Measurements from ENCODE around the gene EIF3C. TPM values are rescaled to one million over a fixed set of nuclear protein-coding genes. Genes with fewer than 3 reads are reported as not detected.
"Not testable (repeated sequence)": the region's sequence is repeated elsewhere in the genome, so short reads cannot be mapped to it uniquely, and the experiment has no call there.

Gene EIF3C
- total RNA-seq, 1 experiment from 2014 or later = 782 TPM

GRCh38 chr16:28750469-28751067, 39.3 kb downstream of the EIF3C start:
- H3K4me2 ChIP-seq; H3K27ac ChIP-seq; H3K27me3 ChIP-seq (ENCODE audit: insufficient read depth, low read depth); POLR2A ChIA-PET (ENCODE audit: unreplicated experiment); CTCF ChIA-PET; H3F3A ChIP-seq (ENCODE audit: insufficient read depth, low read depth); H3K9me2 ChIP-seq (ENCODE audit: insufficient read depth); H3K36me3 ChIP-seq (ENCODE audit: low read depth); BruUV-seq (replicated peaks); H3K79me2 ChIP-seq (ENCODE audit: low read depth); DNase-seq; H4K20me1 ChIP-seq (ENCODE audit: insufficient read depth); H3K4me1 ChIP-seq (replicated peaks; ENCODE audit: insufficient read depth); intact Hi-C loops (cut with micrococcal nuclease; ENCODE audit: unreplicated experiment); H3K4me3 ChIP-seq; H2AFZ ChIP-seq; H3K9me3 ChIP-seq (ENCODE audit: insufficient read depth, low read depth): not testable (repeated sequence)

GRCh38 chr16:28751487-28751886, 40.2 kb downstream of the EIF3C start, which contains the start of gene NPIPB9:
Gene NPIPB9 (plus strand): TSS chr16:28751787.
- H3K4me2 ChIP-seq; H3K9me2 ChIP-seq (ENCODE audit: insufficient read depth); H3K9me3 ChIP-seq (ENCODE audit: insufficient read depth, low read depth); intact Hi-C loops (cut with micrococcal nuclease; ENCODE audit: unreplicated experiment); BruUV-seq (replicated peaks); H3K4me1 ChIP-seq (replicated peaks; ENCODE audit: insufficient read depth); DNase-seq; H2AFZ ChIP-seq; H3K27ac ChIP-seq; POLR2A ChIA-PET (ENCODE audit: unreplicated experiment); H3K79me2 ChIP-seq (ENCODE audit: low read depth); H4K20me1 ChIP-seq (ENCODE audit: insufficient read depth); H3K36me3 ChIP-seq (ENCODE audit: low read depth); H3K27me3 ChIP-seq (ENCODE audit: insufficient read depth, low read depth); H3F3A ChIP-seq (ENCODE audit: insufficient read depth, low read depth); H3K4me3 ChIP-seq; CTCF ChIA-PET: not testable (repeated sequence)

GRCh38 chr16:28781697-28782096, 70.4 kb downstream of the EIF3C start:
- BruUV-seq (replicated peaks); H3K36me3 ChIP-seq (ENCODE audit: low read depth); H3F3A ChIP-seq (ENCODE audit: insufficient read depth, low read depth); H3K4me1 ChIP-seq (replicated peaks; ENCODE audit: insufficient read depth); H3K9me2 ChIP-seq (ENCODE audit: insufficient read depth); CTCF ChIA-PET; intact Hi-C loops (cut with micrococcal nuclease; ENCODE audit: unreplicated experiment); H3K4me2 ChIP-seq; H2AFZ ChIP-seq; H3K27me3 ChIP-seq (ENCODE audit: insufficient read depth, low read depth); H3K27ac ChIP-seq; DNase-seq; H4K20me1 ChIP-seq (ENCODE audit: insufficient read depth); H3K4me3 ChIP-seq; H3K9me3 ChIP-seq (ENCODE audit: insufficient read depth, low read depth); H3K79me2 ChIP-seq (ENCODE audit: low read depth); POLR2A ChIA-PET (ENCODE audit: unreplicated experiment): not testable (repeated sequence)

- H3F3A ChIP-seq (ENCODE audit: insufficient read depth, low read depth); H3K4me2 ChIP-seq; H3K4me1 ChIP-seq (replicated peaks; ENCODE audit: insufficient read depth); BruUV-seq (replicated peaks); H2AFZ ChIP-seq; H3K27ac ChIP-seq; H3K4me3 ChIP-seq; intact Hi-C loops (cut with micrococcal nuclease; ENCODE audit: unreplicated experiment); H3K27me3 ChIP-seq (ENCODE audit: insufficient read depth, low read depth); H3K9me3 ChIP-seq (ENCODE audit: insufficient read depth, low read depth); H3K36me3 ChIP-seq (ENCODE audit: low read depth); POLR2A ChIA-PET (ENCODE audit: unreplicated experiment); H4K20me1 ChIP-seq (ENCODE audit: insufficient read depth); H3K79me2 ChIP-seq (ENCODE audit: low read depth); CTCF ChIA-PET; H3K9me2 ChIP-seq (ENCODE audit: insufficient read depth); DNase-seq: not testable (repeated sequence)
Observed at GRCh38 chr16:28782357-28782756, 71.1 kb downstream of the EIF3C start.

Small RNA genes lying within 50 kb of the gene (microRNA-seq; reads per million reads assigned to microRNA genes)
- not detected for gene MIR6862-2 (ENCODE audit: borderline number of aligned reads, borderline replicate concordance)

Other genes with a start within 250 kb of the EIF3C start
- not detected in 2 replicates for gene NPIPB7, start 239.1 kb upstream of the EIF3C start, total RNA-seq (2021)
- gene CLN3, start 219.4 kb upstream of the EIF3C start, total RNA-seq (2021) = 59.1 and 70.3 TPM in 2 replicates
- 2.4 and 2.5 TPM in 2 replicates for gene APOBR, start 216.8 kb upstream of the EIF3C start, total RNA-seq (2021)
- gene IL27, start 204.6 kb upstream of the EIF3C start, total RNA-seq (2021) = not detected in 2 replicates
- 17.3 and 21.3 TPM in 2 replicates for gene NUPR1, start 172.5 kb upstream of the EIF3C start, total RNA-seq (2021)
- 45.3 and 51.1 TPM in 2 replicates for gene SGF29, start 157.5 kb upstream of the EIF3C start, total RNA-seq (2021)
- 21.8 and 23.0 TPM in 2 replicates for gene SULT1A2, start 114.4 kb upstream of the EIF3C start, total RNA-seq (2021)
- 82.0 and 98.8 TPM in 2 replicates for gene SULT1A1, start 101.4 kb upstream of the EIF3C start, total RNA-seq (2021)
- 2.2 and 4.1 TPM in 2 replicates for gene NPIPB8, start 73.4 kb upstream of the EIF3C start, total RNA-seq (2021)
- 6.1 and 8.5 TPM in 2 replicates for gene NPIPB9, start 40.3 kb downstream of the EIF3C start, total RNA-seq (2021)
- 298 and 356 TPM in 2 replicates for gene ATXN2L, start 111.5 kb downstream of the EIF3C start, total RNA-seq (2021)
- 342 and 448 TPM in 2 replicates for gene TUFM, start 134.9 kb downstream of the EIF3C start, total RNA-seq (2021)
- gene SH2B1, start 152.4 kb downstream of the EIF3C start, total RNA-seq (2021) = 105 and 110 TPM in 2 replicates
- gene ATP2A1, start 167.0 kb downstream of the EIF3C start, total RNA-seq (2021) = 8.3 and 10.7 TPM in 2 replicates
- 48.5 and 70.5 TPM in 2 replicates for gene RABEP2, start 213.8 kb downstream of the EIF3C start, total RNA-seq (2021)
- gene CD19, start 220.5 kb downstream of the EIF3C start, total RNA-seq (2021) = not detected in 2 replicates
- 72.3 and 73.0 TPM in 2 replicates for gene NFATC2IP, start 239.5 kb downstream of the EIF3C start, total RNA-seq (2021)

Data from PC-9 (cell line).